Neural progenitor cell (in vitro differentiated cells): Measurements from ENCODE around the gene GLS. TPM values are rescaled to one million over a fixed set of nuclear protein-coding genes. Genes with fewer than 3 reads are reported as not detected.

Source experiments
- DNase-seq: peaks from one replicate; pipeline ENCODE4 v3.0.0-alpha.2; 2016; ENCODE audit warnings: low spot score
- H2AFZ ChIP-seq: fragments of 200-600 bp; sonication (generic); replicated peaks from 2 replicates; pipeline ENCODE4 v1.6.1; 2016; ENCODE audit warnings: antibody characterized with exemption
- H3F3A ChIP-seq: fragments of 200-600 bp; sonication (generic); 2 replicates; pipeline ENCODE4 v1.6.1; 2016; ENCODE audit warnings: antibody characterized with exemption, low read depth
- H3K27ac ChIP-seq: fragments of 200-600 bp; sonication (generic); 2 replicates; pipeline ENCODE4 v1.5.1; 2016; ENCODE audit warnings: mild to moderate bottlenecking
- H3K27me3 ChIP-seq: fragments of 200-600 bp; sonication (generic); 2 replicates; pipeline ENCODE4 v1.6.1; 2016; ENCODE audit warnings: mild to moderate bottlenecking, moderate library complexity
- H3K36me3 ChIP-seq: fragments of 200-600 bp; sonication (generic); 2 replicates; pipeline ENCODE4 v1.5.1; 2016
- H3K4me1 ChIP-seq: fragments of 200-600 bp; sonication (generic); 2 replicates; pipeline ENCODE4 v1.6.1; 2016; ENCODE audit warnings: mixed run types
- H3K4me2 ChIP-seq: fragments of 200-600 bp; sonication (generic); 2 replicates; pipeline ENCODE4 v1.6.1; 2016
- H3K4me3 ChIP-seq: fragments of 200-600 bp; sonication (generic); 2 replicates; pipeline ENCODE4 v1.5.1; 2016
- H3K79me2 ChIP-seq: fragments of 200-600 bp; sonication (generic); 2 replicates; pipeline ENCODE4 v1.6.1; 2016; ENCODE audit warnings: low read depth
- H3K9ac ChIP-seq: fragments of 200-600 bp; sonication (generic); 2 replicates; pipeline ENCODE4 v1.6.1; 2016
- H3K9me3 ChIP-seq: fragments of 200-600 bp; sonication (generic); 2 replicates; pipeline ENCODE4 v1.5.1; 2016; ENCODE audit warnings: low read depth
- H4K20me1 ChIP-seq: fragments of 200-600 bp; sonication (generic); 2 replicates; pipeline ENCODE4 v1.6.1; 2016; ENCODE audit warnings: low read depth
- H3K27ac Mint-ChIP-seq: 3 replicates; pipeline ENCODE4 v1.8.0; 2021; ENCODE audit warnings: mixed read lengths
- H3K27me3 Mint-ChIP-seq: 2 replicates; pipeline ENCODE4 v1.8.0; 2022; ENCODE audit warnings: low read depth, mild to moderate bottlenecking, inconsistent platforms, moderate library complexity, mixed read lengths; ENCODE audit not compliant: insufficient read depth
- H3K36me3 Mint-ChIP-seq: 3 replicates; pipeline ENCODE4 v1.8.0; 2021; ENCODE audit warnings: mixed read lengths
- H3K4me1 Mint-ChIP-seq: 3 replicates; pipeline ENCODE4 v1.8.0; 2021; ENCODE audit warnings: mixed read lengths
- H3K4me3 Mint-ChIP-seq: 3 replicates; pipeline ENCODE4 v1.8.0; 2021; ENCODE audit warnings: mild to moderate bottlenecking, moderate library complexity, mixed read lengths
- H3K9me3 Mint-ChIP-seq: 3 replicates; pipeline ENCODE4 v1.8.0; 2020; ENCODE audit warnings: mixed read lengths
- CTCF ChIP-seq: fragments of 200-600 bp; sonication (generic); IDR thresholded peaks from 2 replicates; pipeline ENCODE4 v1.5.1; 2017; ENCODE audit warnings: antibody characterized with exemption, mild to moderate bottlenecking
- EZH2 ChIP-seq: fragments of 200-600 bp; sonication (generic); IDR thresholded peaks from 2 replicates; pipeline ENCODE4 v1.6.1; 2017; ENCODE audit warnings: antibody characterized with exemption, mild to moderate bottlenecking, moderate library complexity
- EZH2phosphoT487 ChIP-seq: fragments of 200-600 bp; sonication (generic); IDR thresholded peaks from 2 replicates; pipeline ENCODE4 v1.6.1; 2017; ENCODE audit warnings: antibody characterized with exemption
- total RNA-seq: library from RNA; depleted of rRNA; stranded (reverse); fragments of >200 nt; gene quantifications from 2 replicates; pipeline ENCODE4 v1.2.3, GENCODE V29; 2015; ENCODE audit warnings: low replicate concordance

Gene GLS
- total RNA-seq, 1 donor from 2014 or later: 54.0 TPM

GRCh38 chr2:190844700-190845401 lies 35.8 kb upstream of the GLS start:
- Histone ChIP-seq H3F3A (no peaks in the 10 kb centered on the region), H3K27ac (no peak overlapping the region), H3K9me3 (no peaks in the 10 kb centered on the region), H3K27me3 (no peaks in the 10 kb centered on the region), H3K36me3 (no peaks in the 10 kb centered on the region), H3K4me1 (no peaks in the 10 kb centered on the region), H3K9ac (no peak overlapping the region), H4K20me1 (no peaks in the 10 kb centered on the region), H3K79me2 (no peaks in the 10 kb centered on the region), H2AFZ (no peak overlapping the region), H3K4me2 (no peak overlapping the region), H3K4me3 (no peak overlapping the region)
- H3K4me1 Mint-ChIP-seq: peaks cover 6% of the 10 kb centered on the region
- H3K4me3 Mint-ChIP-seq: no peak overlapping the region
- H3K9me3 Mint-ChIP-seq: no peaks in the 10 kb centered on the region
- H3K27me3 Mint-ChIP-seq: peaks cover 2% of the 10 kb centered on the region
- no peak overlapping the region for H3K27ac Mint-ChIP-seq
- H3K36me3 Mint-ChIP-seq: no peaks in the 10 kb centered on the region
- DNase-seq: no peak
- TF ChIP-seq CTCF (no peak), EZH2 (no peak), EZH2phosphoT487 (no peak)

- no peaks in the 10 kb centered on the region for H3K36me3 ChIP-seq
- no peak overlapping the region for H3K27ac Mint-ChIP-seq
- H3F3A ChIP-seq: no peaks in the 10 kb centered on the region
- no peak overlapping the region for H3K4me2 ChIP-seq
- no peak for DNase-seq
- H3K4me1 ChIP-seq: no peaks in the 10 kb centered on the region
- H3K4me3 ChIP-seq: no peak overlapping the region
- H3K79me2 ChIP-seq: no peaks in the 10 kb centered on the region
- H3K9me3 ChIP-seq: no peaks in the 10 kb centered on the region
- no peaks in the 10 kb centered on the region for H3K36me3 Mint-ChIP-seq
- H2AFZ ChIP-seq: no peak overlapping the region
- H3K4me3 Mint-ChIP-seq: no peak overlapping the region
- no peak overlapping the region for H3K27ac ChIP-seq
- H3K27me3 ChIP-seq: no peaks in the 10 kb centered on the region
- H3K9me3 Mint-ChIP-seq: no peaks in the 10 kb centered on the region
- no peaks in the 10 kb centered on the region for H4K20me1 ChIP-seq
- TF ChIP-seq EZH2 (no peak), CTCF (no peak), EZH2phosphoT487 (no peak)
- no peak overlapping the region for H3K9ac ChIP-seq
- no peaks in the 10 kb centered on the region for H3K4me1 Mint-ChIP-seq
- peaks cover 2% of the 10 kb centered on the region for H3K27me3 Mint-ChIP-seq
Measured at GRCh38 chr2:190846746-190847145, 33.9 kb upstream of the GLS start.

GRCh38 chr2:190847504-190848081 lies 33.0 kb upstream of the GLS start:
- no peaks in the 10 kb centered on the region for H3K9me3 Mint-ChIP-seq

More at GRCh38 chr2:190847504-190848081, 33.0 kb upstream of the GLS start:
- Histone ChIP-seq H3K4me2 (no peak overlapping the region), H3K4me1 (no peaks in the 10 kb centered on the region), H3K36me3 (no peaks in the 10 kb centered on the region), H3K79me2 (no peaks in the 10 kb centered on the region), H3K27ac (no peak overlapping the region), H4K20me1 (no peaks in the 10 kb centered on the region), H2AFZ (no peak overlapping the region), H3K27me3 (no peaks in the 10 kb centered on the region), H3K4me3 (no peak overlapping the region), H3K9me3 (no peaks in the 10 kb centered on the region), H3K9ac (no peak overlapping the region), H3F3A (no peaks in the 10 kb centered on the region)
- Mint-ChIP-seq H3K27me3 (peaks cover 2% of the 10 kb centered on the region), H3K36me3 (no peaks in the 10 kb centered on the region), H3K27ac (no peak overlapping the region), H3K4me3 (no peak overlapping the region), H3K4me1 (no peaks in the 10 kb centered on the region)
- DNase-seq: no peak
- TF ChIP-seq EZH2: no peak
- no peak for TF ChIP-seq CTCF
- TF ChIP-seq EZH2phosphoT487: no peak
